ENCODE data around the gene BPNT1.

GRCh38 chr1:220019071-220019470, 70.5 kb downstream of the BPNT1 start:
- TF ChIP-seq CTCF (IDR thresholded peaks at IDR 0.05), result no peak
- no peak for TF ChIP-seq POLR2A (IDR thresholded peaks at IDR 0.05)

All from uterus (tissue), 2 donors.